Mesothelial cell of epicardium (in vitro differentiated cells): Measurements from ENCODE around the gene SPHK2. TPM values are rescaled to one million over a fixed set of nuclear protein-coding genes. Genes with fewer than 3 reads are reported as not detected.
"Not testable (repeated sequence)": the region's sequence is repeated elsewhere in the genome, so short reads cannot be mapped to it uniquely, and the experiment has no call there.

Experiments
- DNase-seq, 2 experiments: peaks; one replicate each; pipeline ENCODE4 v3.0.0; 2021; ENCODE audit warnings: low spot score in 2 of 2; ENCODE audit not compliant: unreplicated experiment in 2 of 2
- H3K27ac Mint-ChIP-seq: 2 replicates; pipeline ENCODE4 v1.8.0; 2021; ENCODE audit warnings: mixed read lengths
- H3K27me3 Mint-ChIP-seq: 2 replicates; pipeline ENCODE4 v1.8.0; 2021; ENCODE audit warnings: low read depth, mixed read lengths
- H3K36me3 Mint-ChIP-seq: 2 replicates; pipeline ENCODE4 v1.8.0; 2021; ENCODE audit warnings: mixed read lengths
- H3K4me1 Mint-ChIP-seq: 2 replicates; pipeline ENCODE4 v1.8.0; 2021; ENCODE audit warnings: mixed read lengths
- H3K4me3 Mint-ChIP-seq: 2 replicates; pipeline ENCODE4 v1.8.0; 2021; ENCODE audit warnings: mild to moderate bottlenecking, moderate library complexity, mixed read lengths
- H3K9me3 Mint-ChIP-seq: 2 replicates; pipeline ENCODE4 v1.8.0; 2021; ENCODE audit warnings: mixed read lengths
- CTCF ChIP-seq: fragments of 200-600 bp; sonication (generic); IDR thresholded peaks from one replicate; pipeline ENCODE4 v1.5.0; 2021; ENCODE audit warnings: antibody characterized with exemption; ENCODE audit not compliant: unreplicated experiment
- total RNA-seq: library from RNA; stranded (reverse); gene quantifications from 3 replicates; pipeline ENCODE4 v1.2.1, GENCODE V29; 2021

Gene SPHK2
- total RNA-seq, 1 donor from 2014 or later = 27.7 TPM

- TF ChIP-seq CTCF = no peak
- Mint-ChIP-seq H3K27ac (no peak overlapping the region), H3K4me1 (peaks cover 6% of the 10 kb centered on the region), H3K27me3 (peaks cover 5% of the 10 kb centered on the region), H3K4me3 (no peak overlapping the region), H3K36me3 (no peaks in the 10 kb centered on the region), H3K9me3 (no peaks in the 10 kb centered on the region)
- no peak for DNase-seq
These were observed 58.9 kb downstream of the SPHK2 start for GRCh38 chr19:48678201-48678600.

GRCh38 chr19:48680006-48680405 is 60.7 kb downstream of the SPHK2 start:
- DNase-seq, H3K27me3 Mint-ChIP-seq: not testable (repeated sequence)
- peaks cover 10% of the 10 kb centered on the region for H3K4me1 Mint-ChIP-seq

More at GRCh38 chr19:48680006-48680405, 60.7 kb downstream of the SPHK2 start:
- H3K36me3 Mint-ChIP-seq, H3K4me3 Mint-ChIP-seq, H3K9me3 Mint-ChIP-seq, H3K27ac Mint-ChIP-seq: not testable (repeated sequence)

Other genes starting within 250 kb of the SPHK2 start
- gene KDELR1, start 228.0 kb upstream of the SPHK2 start, total RNA-seq = 255 to 262 TPM (median 260 TPM) in 3 replicates
- gene GRIN2D, start 225.8 kb upstream of the SPHK2 start, total RNA-seq = 14.5 to 15.8 TPM (median 15.7 TPM) in 3 replicates
- gene GRWD1, start 173.5 kb upstream of the SPHK2 start, total RNA-seq = 34.0 to 36.5 TPM (median 36.2 TPM) in 3 replicates
- gene KCNJ14, start 163.9 kb upstream of the SPHK2 start, total RNA-seq = 2.7 to 2.8 TPM (median 2.8 TPM) in 3 replicates
- gene CYTH2, start 150.1 kb upstream of the SPHK2 start, total RNA-seq = 184 to 196 TPM (median 190 TPM) in 3 replicates
- 19.4 to 21.3 TPM (median 20.4 TPM) in 3 replicates for gene LMTK3, start 107.7 kb upstream of the SPHK2 start, total RNA-seq
- 0.64 to 0.79 TPM (median 0.74 TPM) in 3 replicates for gene SULT2B1, start 67.3 kb upstream of the SPHK2 start, total RNA-seq
- gene SPACA4, start 12.8 kb upstream of the SPHK2 start, total RNA-seq = not detected in 3 replicates
- gene FAM83E, start 4.4 kb upstream of the SPHK2 start, total RNA-seq = 2.5 to 3.9 TPM (median 3.7 TPM) in 3 replicates
- gene RPL18, start 328 bp upstream of the SPHK2 start, total RNA-seq = 1,586 to 1,657 TPM (median 1,644 TPM) in 3 replicates
- 11.5 to 13.2 TPM (median 13.1 TPM) in 3 replicates for gene DBP, start 17.9 kb downstream of the SPHK2 start, total RNA-seq
- 48.2 to 55.0 TPM (median 53.1 TPM) in 3 replicates for gene CA11, start 26.7 kb downstream of the SPHK2 start, total RNA-seq
- gene NTN5, start 53.5 kb downstream of the SPHK2 start, total RNA-seq = 6.8 to 7.3 TPM (median 7.1 TPM) in 3 replicates
- 0.20 TPM in 1 of 3 replicates, not detected in the others for gene FUT2, start 76.5 kb downstream of the SPHK2 start, total RNA-seq
- 5.8 to 6.5 TPM (median 6.0 TPM) in 3 replicates for gene MAMSTR, start 100.2 kb downstream of the SPHK2 start, total RNA-seq
- 1.4 to 2.1 TPM (median 1.5 TPM) in 3 replicates for gene RASIP1, start 121.1 kb downstream of the SPHK2 start, total RNA-seq
- gene IZUMO1, start 127.4 kb downstream of the SPHK2 start, total RNA-seq = 0.45 to 0.80 TPM (median 0.49 TPM) in 3 replicates
- gene FUT1, start 133.1 kb downstream of the SPHK2 start, total RNA-seq = 3.5 to 4.4 TPM (median 4.3 TPM) in 3 replicates
- gene FGF21, start 136.0 kb downstream of the SPHK2 start, total RNA-seq = not detected in 3 replicates
- 45.3 to 47.3 TPM (median 45.7 TPM) in 3 replicates for gene BCAT2, start 191.5 kb downstream of the SPHK2 start, total RNA-seq
- 22.9 to 29.6 TPM (median 27.1 TPM) in 3 replicates for gene HSD17B14, start 217.0 kb downstream of the SPHK2 start, total RNA-seq
- 25.7 to 28.6 TPM (median 26.9 TPM) in 3 replicates for gene PLEKHA4, start 249.1 kb downstream of the SPHK2 start, total RNA-seq